ENCODE data around the gene FAR1. TPM values are rescaled to one million over a fixed set of nuclear protein-coding genes. Genes with fewer than 3 reads are reported as not detected.

The FAR1 gene
- total and polyA plus RNA-seq, 7 experiments from 2014 or later, result 6.9 to 53.7 (median 32.0) TPM

DNA sequence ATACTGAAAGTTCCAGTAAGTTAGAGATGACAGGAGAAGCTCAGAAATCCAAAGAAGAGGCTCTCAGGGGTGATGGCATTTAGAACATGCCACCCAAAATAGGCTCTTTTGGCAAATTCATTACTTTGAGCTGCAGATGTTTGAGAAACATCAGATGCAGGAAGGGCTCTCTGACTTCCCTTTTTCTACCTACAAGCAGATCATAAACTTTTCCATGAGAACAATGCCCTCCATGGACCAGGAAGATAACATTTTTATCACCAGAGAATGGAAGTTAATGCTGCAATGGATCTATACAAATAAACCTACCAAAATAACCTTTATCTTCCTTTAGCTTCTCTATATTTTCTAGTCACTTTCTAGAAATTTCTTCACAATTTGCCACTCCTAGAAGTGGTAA, 32.7 kb upstream of the FAR1 start:
- ChIA-PET CTCF (no interaction called here), POLR2A (no interaction called here)
- Histone ChIP-seq H3K9me3 (ENCODE audit: control insufficient read depth in 2 of 3, low read length in 3 of 3) (no peaks in the 10 kb centered on the region), H3K4me1 (ENCODE audit: control insufficient read depth in 2 of 2, insufficient read depth in 2 of 2, low read length in 2 of 2) (no peaks in the 10 kb centered on the region), H3K36me3 (ENCODE audit: control insufficient read depth in 2 of 3, insufficient read depth in 3 of 3, low read length in 3 of 3) (no peaks in the 10 kb centered on the region), H3K27ac (ENCODE audit: low read depth, low read length) (no peak overlapping the region), H3K4me3 (ENCODE audit: low read length) (no peak overlapping the region), H3K27me3 (ENCODE audit: control insufficient read depth in 2 of 2, insufficient read depth in 2 of 2, low read length in 2 of 2) (no peaks in the 10 kb centered on the region)
- H3K4me3 Mint-ChIP-seq, result no peak overlapping the region
- peaks cover 12 to 48% (median 24%) of the 10 kb centered on the region in 5 donors for H3K27me3 Mint-ChIP-seq
- peaks cover 0 to 17% (median 6%) of the 10 kb centered on the region in 11 donors for H3K9me3 Mint-ChIP-seq
- H3K4me1 Mint-ChIP-seq, result no peaks in the 10 kb centered on the region
- intact Hi-C loops (cut with micrococcal nuclease), result no loop called here
- no peak overlapping the region for H3K27ac Mint-ChIP-seq
- H3K36me3 Mint-ChIP-seq, result peaks cover 0 to 9% (median 4%) of the 10 kb centered on the region in 5 donors
- no peak for DNase-seq
- ATAC-seq, result no peak

DNA sequence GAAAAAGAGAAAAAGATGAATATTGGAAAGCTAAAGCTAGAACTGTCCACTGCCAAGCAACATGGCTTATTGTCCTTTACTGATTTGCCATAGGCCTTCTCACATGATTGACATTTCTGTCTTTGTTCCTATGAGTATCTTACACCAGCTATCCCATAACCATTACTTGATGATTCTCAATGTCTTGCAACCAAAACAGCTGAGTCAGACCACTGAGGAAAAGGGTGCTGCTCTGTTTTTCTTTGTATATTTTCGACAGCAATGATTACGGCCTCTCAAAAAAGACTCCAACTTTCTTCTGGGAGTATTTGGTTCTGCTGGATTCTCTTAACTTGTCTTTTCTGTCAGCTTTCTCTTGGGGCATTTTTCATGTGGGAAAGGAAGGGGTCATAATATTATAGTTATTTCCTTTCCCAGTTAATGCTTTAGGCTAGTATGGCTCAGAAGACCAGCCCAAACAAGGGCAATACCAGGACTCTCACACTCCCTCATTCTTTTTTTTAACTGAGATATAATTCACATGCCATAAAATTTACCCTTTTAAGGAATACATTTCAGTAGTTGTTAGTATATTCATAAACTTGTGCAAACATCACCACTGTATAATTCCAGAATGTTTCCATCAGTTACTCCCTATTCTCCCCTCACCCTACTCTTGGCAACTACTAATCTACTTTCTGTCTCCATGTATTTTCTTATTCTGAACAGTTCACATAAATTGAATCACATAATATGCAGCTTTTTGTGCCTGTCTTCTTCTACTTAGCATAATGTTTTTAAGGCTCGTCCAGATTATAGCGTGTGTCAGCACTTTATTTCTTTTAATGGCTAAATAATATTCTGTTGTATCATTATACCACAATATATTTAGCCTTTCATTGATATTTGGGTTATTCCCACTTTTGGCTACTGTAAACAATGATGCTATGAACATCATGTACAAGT, 31.1 kb upstream of the FAR1 start:
- no peak for DNase-seq
- H3K9me3 ChIP-seq (ENCODE audit: control insufficient read depth in 2 of 3, low read length in 3 of 3), result no peaks in the 10 kb centered on the region
- H3K27me3 Mint-ChIP-seq, result peaks cover 23 to 48% (median 29%) of the 10 kb centered on the region in 5 donors
- no peaks in the 10 kb centered on the region for H3K4me1 Mint-ChIP-seq
- no peaks in the 10 kb centered on the region for H3K27me3 ChIP-seq (ENCODE audit: control insufficient read depth in 2 of 2, insufficient read depth in 2 of 2, low read length in 2 of 2)
- H3K27ac Mint-ChIP-seq, result no peak overlapping the region
- ATAC-seq, result no peak
- H3K36me3 ChIP-seq (ENCODE audit: control insufficient read depth in 2 of 3, insufficient read depth in 3 of 3, low read length in 3 of 3), result no peaks in the 10 kb centered on the region
- no peak overlapping the region for H3K4me3 ChIP-seq (ENCODE audit: low read length)
- intact Hi-C loops (cut with micrococcal nuclease), result no loop called here
- CTCF ChIA-PET, result no interaction called here
- H3K4me3 Mint-ChIP-seq, result no peak overlapping the region
- peaks cover 0 to 17% (median 1%) of the 10 kb centered on the region in 11 donors for H3K9me3 Mint-ChIP-seq
- POLR2A ChIA-PET, result no interaction called here
- H3K27ac ChIP-seq (ENCODE audit: low read depth, low read length), result no peak overlapping the region
- peaks cover 0 to 4% (median 0%) of the 10 kb centered on the region in 5 donors for H3K36me3 Mint-ChIP-seq
- H3K4me1 ChIP-seq (ENCODE audit: control insufficient read depth in 2 of 2, insufficient read depth in 2 of 2, low read length in 2 of 2), result no peaks in the 10 kb centered on the region

DNA sequence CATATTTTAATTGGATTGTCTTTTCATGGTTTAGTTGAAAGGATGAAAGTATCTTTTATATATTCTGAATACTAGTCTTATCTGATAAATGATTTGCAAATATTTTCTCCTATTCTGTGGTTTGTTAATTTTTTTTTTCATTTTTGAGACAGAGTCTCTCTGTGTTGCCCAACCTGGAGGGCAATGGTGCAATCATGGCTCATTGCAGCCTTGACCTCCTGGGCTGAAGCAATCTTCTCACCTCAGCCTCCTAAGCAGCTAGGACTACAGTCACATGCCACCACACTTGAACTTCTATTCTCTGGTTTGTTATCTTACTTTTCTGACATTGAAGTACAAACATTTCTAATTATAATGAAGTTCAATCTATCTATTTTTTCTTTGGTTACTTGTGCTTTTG, 30.0 kb upstream of the FAR1 start:
- Mint-ChIP-seq H3K36me3 (peaks cover 0 to 4% (median 0%) of the 10 kb centered on the region in 5 donors), H3K27ac (no peak overlapping the region), H3K27me3 (peaks cover 23 to 48% (median 26%) of the 10 kb centered on the region in 5 donors), H3K9me3 (peaks cover 0 to 17% (median 1%) of the 10 kb centered on the region in 11 donors), H3K4me1 (no peaks in the 10 kb centered on the region), H3K4me3 (no peak overlapping the region)
- Histone ChIP-seq H3K4me1 (ENCODE audit: control insufficient read depth in 2 of 2, insufficient read depth in 2 of 2, low read length in 2 of 2) (no peaks in the 10 kb centered on the region), H3K36me3 (ENCODE audit: control insufficient read depth in 2 of 3, insufficient read depth in 3 of 3, low read length in 3 of 3) (no peaks in the 10 kb centered on the region), H3K27ac (ENCODE audit: low read depth, low read length) (no peak overlapping the region), H3K4me3 (ENCODE audit: low read length) (no peak overlapping the region), H3K9me3 (ENCODE audit: control insufficient read depth in 2 of 3, low read length in 3 of 3) (no peaks in the 10 kb centered on the region), H3K27me3 (ENCODE audit: control insufficient read depth in 2 of 2, insufficient read depth in 2 of 2, low read length in 2 of 2) (no peaks in the 10 kb centered on the region)
- intact Hi-C loops (cut with micrococcal nuclease), result no loop called here
- POLR2A ChIA-PET, result no interaction called here
- CTCF ChIA-PET, result no interaction called here
- ATAC-seq (no peak), DNase-seq (no peak)

DNA sequence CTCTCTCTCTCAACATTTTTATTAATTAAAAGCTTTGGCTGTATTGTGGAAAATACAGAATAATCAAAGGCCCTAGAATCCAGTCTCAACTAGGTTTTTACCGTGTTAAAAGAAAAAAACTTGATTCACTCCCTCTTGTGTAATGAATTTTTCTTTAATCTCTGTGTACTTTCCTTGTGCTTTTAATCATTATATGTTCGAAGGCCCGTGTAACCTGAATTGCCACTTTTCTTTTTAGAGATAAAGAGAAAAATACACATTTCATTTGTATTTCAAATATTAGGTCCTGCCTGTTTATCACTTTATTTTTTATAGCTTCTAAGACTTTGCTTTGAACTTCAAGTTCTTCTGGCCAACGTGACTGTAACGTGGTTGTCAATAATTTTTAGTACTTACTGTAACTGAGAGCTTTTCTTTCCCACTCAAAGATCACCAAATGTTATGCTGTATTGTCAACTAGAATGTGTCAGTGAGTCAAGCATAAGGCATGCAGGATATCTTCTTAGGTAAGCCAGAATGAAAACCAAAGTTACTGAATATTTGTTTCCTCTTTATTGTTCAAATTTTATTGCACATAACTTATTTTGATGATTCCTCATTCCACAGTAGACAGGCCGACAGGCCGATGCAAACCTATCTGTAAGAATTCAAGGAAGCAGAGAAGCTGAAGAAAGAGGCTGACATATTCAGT, 23.3 kb upstream of the FAR1 start:
- ChIA-PET CTCF (no interaction called here), POLR2A (no interaction called here)
- no peaks in the 10 kb centered on the region for H3K9me3 ChIP-seq (ENCODE audit: control insufficient read depth in 2 of 3, low read length in 3 of 3)
- Mint-ChIP-seq H3K27me3 (peaks cover 15 to 32% (median 29%) of the 10 kb centered on the region in 5 donors), H3K36me3 (peaks cover 0 to under 1% (median 0%) of the 10 kb centered on the region in 5 donors), H3K9me3 (peaks cover 0 to 6% (median 0%) of the 10 kb centered on the region in 11 donors), H3K4me1 (no peaks in the 10 kb centered on the region), H3K4me3 (no peak overlapping the region), H3K27ac (no peak overlapping the region)
- no peaks in the 10 kb centered on the region for H3K36me3 ChIP-seq (ENCODE audit: control insufficient read depth in 2 of 3, insufficient read depth in 3 of 3, low read length in 3 of 3)
- intact Hi-C loops (cut with micrococcal nuclease), result no loop called here
- no peak for ATAC-seq
- H3K27me3 ChIP-seq (ENCODE audit: control insufficient read depth in 2 of 2, insufficient read depth in 2 of 2, low read length in 2 of 2), result no peaks in the 10 kb centered on the region
- no peak for DNase-seq
- H3K4me1 ChIP-seq (ENCODE audit: control insufficient read depth in 2 of 2, insufficient read depth in 2 of 2, low read length in 2 of 2), result no peaks in the 10 kb centered on the region
- H3K4me3 ChIP-seq (ENCODE audit: low read length), result no peak overlapping the region
- no peak overlapping the region for H3K27ac ChIP-seq (ENCODE audit: low read depth, low read length)

DNA sequence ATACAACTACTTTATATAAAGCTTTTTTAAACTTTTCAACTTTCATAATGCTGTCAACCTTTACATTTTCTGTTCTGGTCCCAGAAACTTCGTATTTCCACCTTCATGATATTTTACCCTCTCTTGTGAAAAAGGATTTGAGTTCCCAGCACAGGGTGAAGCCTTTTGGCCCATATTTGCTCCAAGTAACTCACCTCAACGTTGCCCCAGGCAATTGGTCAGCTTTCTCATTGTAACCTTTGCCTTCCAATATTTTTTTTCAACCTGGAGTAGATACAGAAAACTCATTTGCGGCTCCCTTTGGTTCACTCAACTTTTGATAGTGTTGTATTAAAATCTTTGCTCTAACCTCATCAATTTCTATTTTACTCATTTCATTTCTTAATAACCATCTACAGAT, 21.1 kb upstream of the FAR1 start:
- Histone ChIP-seq H3K27me3 (ENCODE audit: control insufficient read depth in 2 of 2, insufficient read depth in 2 of 2, low read length in 2 of 2) (no peaks in the 10 kb centered on the region), H3K4me3 (ENCODE audit: low read length) (no peak overlapping the region), H3K27ac (ENCODE audit: low read depth, low read length) (no peak overlapping the region), H3K4me1 (ENCODE audit: control insufficient read depth in 2 of 2, insufficient read depth in 2 of 2, low read length in 2 of 2) (no peaks in the 10 kb centered on the region), H3K36me3 (ENCODE audit: control insufficient read depth in 2 of 3, insufficient read depth in 3 of 3, low read length in 3 of 3) (no peaks in the 10 kb centered on the region), H3K9me3 (ENCODE audit: control insufficient read depth in 2 of 3, low read length in 3 of 3) (no peaks in the 10 kb centered on the region)
- peaks cover 0 to 7% (median 0%) of the 10 kb centered on the region in 11 donors for H3K9me3 Mint-ChIP-seq
- intact Hi-C loops (cut with micrococcal nuclease), result no loop called here
- peaks cover 13 to 29% (median 20%) of the 10 kb centered on the region in 5 donors for H3K27me3 Mint-ChIP-seq
- DNase-seq (no peak), ATAC-seq (no peak)
- H3K27ac Mint-ChIP-seq, result no peak overlapping the region
- H3K4me3 Mint-ChIP-seq, result no peak overlapping the region
- CTCF ChIA-PET, result no interaction called here
- H3K4me1 Mint-ChIP-seq, result no peaks in the 10 kb centered on the region
- POLR2A ChIA-PET, result no interaction called here
- H3K36me3 Mint-ChIP-seq, result peaks cover 0 to 3% (median 0%) of the 10 kb centered on the region in 5 donors

DNA sequence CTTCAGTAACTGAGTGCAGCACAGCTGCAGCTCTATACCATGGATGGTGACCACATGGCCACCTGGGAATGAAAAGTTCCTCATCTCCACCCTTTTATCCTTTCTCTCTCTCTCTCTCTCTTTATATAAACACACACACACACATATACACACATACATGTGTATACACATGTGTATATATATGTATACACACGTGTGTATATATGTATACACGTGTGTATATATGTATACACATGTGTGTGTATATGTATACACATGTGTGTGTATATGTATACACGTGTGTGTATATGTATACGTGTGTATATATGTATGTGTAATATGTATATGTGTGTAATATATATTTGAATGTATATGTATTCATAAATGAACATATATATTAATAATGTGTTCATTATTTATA, 18.8 kb upstream of the FAR1 start:
- H3K27ac ChIP-seq (ENCODE audit: low read depth, low read length), result no peak overlapping the region
- no peaks in the 10 kb centered on the region for H3K9me3 ChIP-seq (ENCODE audit: control insufficient read depth in 2 of 3, low read length in 3 of 3)
- no peak for ATAC-seq
- Mint-ChIP-seq H3K27me3 (peaks cover 24 to 46% (median 25%) of the 10 kb centered on the region in 5 donors), H3K27ac (no peak overlapping the region), H3K36me3 (peaks cover 0 to 3% (median 0%) of the 10 kb centered on the region in 5 donors), H3K4me3 (no peak overlapping the region), H3K4me1 (no peaks in the 10 kb centered on the region), H3K9me3 (peaks cover 0 to 10% (median 4%) of the 10 kb centered on the region in 11 donors)
- no peak for DNase-seq
- no peak overlapping the region for H3K4me3 ChIP-seq (ENCODE audit: low read length)
- H3K36me3 ChIP-seq (ENCODE audit: control insufficient read depth in 2 of 3, insufficient read depth in 3 of 3, low read length in 3 of 3), result no peaks in the 10 kb centered on the region
- H3K27me3 ChIP-seq (ENCODE audit: control insufficient read depth in 2 of 2, insufficient read depth in 2 of 2, low read length in 2 of 2), result no peaks in the 10 kb centered on the region
- intact Hi-C loops (cut with micrococcal nuclease), result no loop called here
- H3K4me1 ChIP-seq (ENCODE audit: control insufficient read depth in 2 of 2, insufficient read depth in 2 of 2, low read length in 2 of 2), result no peaks in the 10 kb centered on the region
- CTCF ChIA-PET, result no interaction called here
- POLR2A ChIA-PET, result no interaction called here
